ENCODE measurements around the gene GALNT17.

The GALNT17 gene

DNA sequence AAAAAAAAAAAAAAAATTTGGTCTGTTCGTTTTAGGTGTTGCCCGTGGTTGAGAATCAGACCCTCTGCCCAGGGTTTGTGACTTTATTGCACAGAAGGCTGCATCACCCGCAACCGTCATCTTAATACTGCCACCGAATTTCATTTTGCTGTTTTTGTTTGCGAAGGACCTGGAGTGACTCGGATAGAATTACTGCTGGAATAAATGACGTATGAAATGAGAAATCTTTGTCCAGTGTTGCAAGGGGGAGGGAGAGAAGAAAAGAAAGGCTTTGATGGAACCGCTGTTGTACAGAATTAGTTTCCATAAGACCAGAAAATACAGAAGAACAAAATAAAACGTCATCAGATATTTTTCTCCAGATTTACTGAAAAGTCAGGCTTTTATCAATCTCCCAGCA lies 103.3 kb downstream of the GALNT17 start:
- no peak overlapping the region for H3K27ac ChIP-seq
- TF ChIP-seq, protein P1, sequence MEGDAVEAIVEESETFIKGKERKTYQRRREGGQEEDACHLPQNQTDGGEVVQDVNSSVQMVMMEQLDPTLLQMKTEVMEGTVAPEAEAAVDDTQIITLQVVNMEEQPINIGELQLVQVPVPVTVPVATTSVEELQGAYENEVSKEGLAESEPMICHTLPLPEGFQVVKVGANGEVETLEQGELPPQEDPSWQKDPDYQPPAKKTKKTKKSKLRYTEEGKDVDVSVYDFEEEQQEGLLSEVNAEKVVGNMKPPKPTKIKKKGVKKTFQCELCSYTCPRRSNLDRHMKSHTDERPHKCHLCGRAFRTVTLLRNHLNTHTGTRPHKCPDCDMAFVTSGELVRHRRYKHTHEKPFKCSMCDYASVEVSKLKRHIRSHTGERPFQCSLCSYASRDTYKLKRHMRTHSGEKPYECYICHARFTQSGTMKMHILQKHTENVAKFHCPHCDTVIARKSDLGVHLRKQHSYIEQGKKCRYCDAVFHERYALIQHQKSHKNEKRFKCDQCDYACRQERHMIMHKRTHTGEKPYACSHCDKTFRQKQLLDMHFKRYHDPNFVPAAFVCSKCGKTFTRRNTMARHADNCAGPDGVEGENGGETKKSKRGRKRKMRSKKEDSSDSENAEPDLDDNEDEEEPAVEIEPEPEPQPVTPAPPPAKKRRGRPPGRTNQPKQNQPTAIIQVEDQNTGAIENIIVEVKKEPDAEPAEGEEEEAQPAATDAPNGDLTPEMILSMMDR (conservative IDR thresholded peaks at IDR 0.05): no peak

DNA sequence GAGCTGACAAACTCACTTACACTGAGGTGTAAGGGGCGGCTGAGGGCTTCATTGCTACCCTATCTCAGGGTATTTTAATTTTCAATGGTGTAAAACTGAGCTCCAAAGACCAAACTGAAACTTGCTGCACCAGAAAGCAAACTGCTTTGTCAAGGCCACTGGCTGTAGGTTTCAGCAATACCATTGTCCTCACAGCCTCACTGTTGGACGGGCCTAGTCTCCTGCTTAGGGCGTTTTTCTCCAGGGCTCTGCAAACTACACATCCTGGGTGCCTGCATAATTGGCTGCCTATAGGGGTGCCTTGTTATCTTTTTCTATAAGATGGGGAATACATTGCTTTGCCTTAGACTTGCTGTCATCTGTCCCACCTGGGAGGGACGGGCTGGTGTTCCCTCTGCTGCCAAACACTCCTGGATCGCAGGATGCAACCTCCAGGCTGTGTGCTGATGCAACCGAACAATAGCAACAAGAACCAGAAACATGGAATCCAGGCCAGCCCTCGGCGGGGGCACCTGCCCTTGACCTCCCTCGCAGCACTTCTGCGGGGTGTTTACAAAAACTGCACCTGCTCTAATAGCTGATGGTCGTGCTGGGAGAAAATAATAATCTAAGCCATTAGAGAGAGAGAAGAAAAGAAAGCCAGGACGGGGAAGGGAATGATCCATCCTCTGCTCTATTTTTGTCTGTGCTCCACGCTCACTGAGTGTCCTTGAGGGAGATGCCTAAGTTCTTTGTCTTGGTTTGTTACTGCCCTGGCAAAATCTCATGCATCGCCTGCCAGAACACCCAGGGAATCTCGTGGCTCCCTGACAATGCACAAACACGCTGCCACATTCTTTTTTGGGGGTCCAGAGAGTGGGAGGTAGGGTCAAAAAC lies 104.5 kb downstream of the GALNT17 start:
- TF ChIP-seq, protein P1 (conservative IDR thresholded peaks at IDR 0.05): no peak
- H3K27ac ChIP-seq: no peak overlapping the region

DNA sequence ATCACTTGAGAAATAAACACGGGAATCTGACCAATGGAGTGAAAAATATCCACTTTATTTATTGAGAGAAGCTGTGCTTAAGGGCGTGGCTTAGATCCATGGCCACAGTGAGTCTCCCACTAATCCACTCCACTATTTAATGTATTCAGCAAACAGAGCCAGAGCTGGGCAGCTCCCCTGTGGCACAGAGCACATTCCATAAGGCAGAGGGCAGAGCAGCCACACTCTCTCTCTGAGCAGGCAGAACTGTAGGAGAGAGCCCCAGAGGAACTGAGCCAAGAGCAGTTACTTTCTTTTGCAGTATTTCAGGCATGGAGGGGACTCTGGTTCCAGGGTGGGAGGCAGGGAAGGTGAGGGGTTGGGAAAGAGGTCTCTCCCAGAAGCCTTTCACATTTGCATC lies 106.0 kb downstream of the GALNT17 start:
- TF ChIP-seq, protein P1 (conservative IDR thresholded peaks at IDR 0.05): no peak
- no peak overlapping the region for H3K27ac ChIP-seq

DNA sequence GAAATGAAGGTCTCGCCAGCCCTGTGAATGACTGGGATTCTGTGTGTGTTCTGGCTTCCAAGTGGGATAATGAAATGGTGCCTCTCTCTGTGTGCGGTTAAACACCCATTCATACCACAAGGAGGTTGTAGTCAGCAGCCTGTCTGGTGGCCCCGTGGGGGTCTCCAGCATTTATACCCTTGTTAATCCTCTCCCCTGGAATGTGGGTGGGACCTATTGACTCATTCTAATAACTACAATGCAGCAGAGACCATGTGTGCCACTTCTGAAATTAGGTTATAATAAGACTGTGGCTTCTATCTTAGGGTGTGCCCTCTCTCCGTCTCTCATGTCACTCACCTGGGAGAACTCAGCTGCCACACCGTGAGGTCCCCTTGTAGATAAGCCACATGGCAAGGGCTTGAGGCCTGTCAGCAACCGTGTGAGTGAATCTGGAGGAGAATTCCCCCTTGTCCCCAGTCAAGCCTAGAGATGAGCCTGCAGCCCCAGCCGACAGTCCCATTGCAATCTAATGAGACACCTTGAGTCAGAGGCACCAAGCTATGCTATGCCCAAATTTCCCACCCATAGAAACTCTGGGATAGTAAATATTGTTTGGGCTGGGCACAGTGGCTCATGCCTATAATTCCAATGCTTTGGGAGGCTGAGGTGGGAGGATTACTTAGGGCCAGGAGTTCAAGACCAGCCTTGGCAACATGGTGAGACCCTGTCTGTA lies 106.8 kb downstream of the GALNT17 start:
- TF ChIP-seq, protein P1 (conservative IDR thresholded peaks at IDR 0.05): no peak
- H3K27ac ChIP-seq: no peak overlapping the region

DNA sequence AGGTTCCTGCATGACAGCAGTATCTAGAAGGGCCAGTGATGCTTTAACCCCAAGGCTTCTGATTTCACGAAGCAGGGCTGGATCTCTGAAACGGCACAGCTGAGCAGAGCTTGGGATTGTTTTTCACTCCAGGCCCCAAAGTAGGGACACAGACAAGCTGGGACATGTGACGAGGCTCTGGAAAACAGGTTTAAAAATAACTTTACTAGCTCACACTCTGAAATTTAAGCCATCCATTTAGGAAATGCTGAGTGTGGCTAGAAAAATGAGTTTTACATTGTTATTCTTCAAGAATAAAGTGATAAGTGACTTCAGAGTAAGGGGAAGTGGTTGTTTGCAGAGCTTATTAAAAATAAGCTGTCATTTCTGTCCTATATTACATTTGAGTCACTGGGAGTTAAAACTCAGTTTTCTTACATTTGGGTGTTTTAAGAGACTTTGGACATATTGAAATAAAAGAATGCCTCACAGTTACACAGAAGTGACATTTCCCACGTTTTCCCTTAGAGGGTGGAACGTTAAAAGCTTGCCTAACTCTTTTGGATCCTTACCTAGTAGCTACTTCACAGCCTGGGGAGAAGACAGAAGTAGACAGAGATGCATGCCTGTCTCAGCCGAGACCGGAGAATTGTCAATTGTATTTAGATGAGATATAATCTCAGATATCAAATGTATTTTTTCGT lies 107.8 kb downstream of the GALNT17 start:
- H3K27ac ChIP-seq: no peak overlapping the region
- TF ChIP-seq, protein P1 (conservative IDR thresholded peaks at IDR 0.05): no peak

DNA sequence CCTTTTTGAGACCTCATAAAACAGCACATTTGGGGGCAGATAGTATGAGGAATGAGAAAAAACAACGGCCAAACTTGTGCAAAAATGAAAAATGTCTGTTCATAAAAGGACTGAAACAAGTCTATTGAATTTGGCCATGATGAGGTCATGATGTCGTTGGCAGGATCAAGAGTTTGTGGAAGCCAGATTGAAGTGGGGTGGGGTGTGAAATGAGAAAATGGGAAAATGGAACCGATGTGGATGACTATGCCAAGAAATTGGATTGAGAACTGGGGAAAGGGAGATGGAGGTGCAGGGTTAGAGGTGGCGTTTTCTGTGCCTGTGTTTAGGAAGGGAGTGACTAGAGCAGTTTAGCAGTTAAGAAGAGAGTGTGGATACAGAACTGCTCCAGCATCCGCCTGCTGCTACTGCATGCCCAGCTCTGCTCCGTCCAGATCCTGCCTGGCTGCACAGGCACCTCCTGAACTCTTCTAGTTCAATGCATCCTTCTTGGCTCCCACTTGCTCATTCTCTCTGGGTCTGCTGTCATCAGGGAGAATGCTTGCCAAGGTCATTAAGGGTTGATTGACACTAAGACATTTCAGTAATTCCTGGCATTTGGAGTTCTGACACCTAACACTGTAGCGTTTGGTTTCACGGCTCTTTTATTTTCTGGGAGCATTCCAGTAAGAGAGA lies 111.9 kb downstream of the GALNT17 start:
- H3K27ac ChIP-seq: no peak overlapping the region
- TF ChIP-seq, protein P1 (conservative IDR thresholded peaks at IDR 0.05): no peak
